NCI-H2081 treated with DMSO at 0.1 percent for 48 hours (cell line): ENCODE results near the gene ABHD15.

Experiments
- DNase-seq: peaks from one replicate; lab custom pipeline; 2025; lab: John Stamatoyannopoulos, UW

Gene ABHD15, protein sequence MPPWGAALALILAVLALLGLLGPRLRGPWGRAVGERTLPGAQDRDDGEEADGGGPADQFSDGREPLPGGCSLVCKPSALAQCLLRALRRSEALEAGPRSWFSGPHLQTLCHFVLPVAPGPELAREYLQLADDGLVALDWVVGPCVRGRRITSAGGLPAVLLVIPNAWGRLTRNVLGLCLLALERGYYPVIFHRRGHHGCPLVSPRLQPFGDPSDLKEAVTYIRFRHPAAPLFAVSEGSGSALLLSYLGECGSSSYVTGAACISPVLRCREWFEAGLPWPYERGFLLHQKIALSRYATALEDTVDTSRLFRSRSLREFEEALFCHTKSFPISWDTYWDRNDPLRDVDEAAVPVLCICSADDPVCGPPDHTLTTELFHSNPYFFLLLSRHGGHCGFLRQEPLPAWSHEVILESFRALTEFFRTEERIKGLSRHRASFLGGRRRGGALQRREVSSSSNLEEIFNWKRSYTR

DNA sequence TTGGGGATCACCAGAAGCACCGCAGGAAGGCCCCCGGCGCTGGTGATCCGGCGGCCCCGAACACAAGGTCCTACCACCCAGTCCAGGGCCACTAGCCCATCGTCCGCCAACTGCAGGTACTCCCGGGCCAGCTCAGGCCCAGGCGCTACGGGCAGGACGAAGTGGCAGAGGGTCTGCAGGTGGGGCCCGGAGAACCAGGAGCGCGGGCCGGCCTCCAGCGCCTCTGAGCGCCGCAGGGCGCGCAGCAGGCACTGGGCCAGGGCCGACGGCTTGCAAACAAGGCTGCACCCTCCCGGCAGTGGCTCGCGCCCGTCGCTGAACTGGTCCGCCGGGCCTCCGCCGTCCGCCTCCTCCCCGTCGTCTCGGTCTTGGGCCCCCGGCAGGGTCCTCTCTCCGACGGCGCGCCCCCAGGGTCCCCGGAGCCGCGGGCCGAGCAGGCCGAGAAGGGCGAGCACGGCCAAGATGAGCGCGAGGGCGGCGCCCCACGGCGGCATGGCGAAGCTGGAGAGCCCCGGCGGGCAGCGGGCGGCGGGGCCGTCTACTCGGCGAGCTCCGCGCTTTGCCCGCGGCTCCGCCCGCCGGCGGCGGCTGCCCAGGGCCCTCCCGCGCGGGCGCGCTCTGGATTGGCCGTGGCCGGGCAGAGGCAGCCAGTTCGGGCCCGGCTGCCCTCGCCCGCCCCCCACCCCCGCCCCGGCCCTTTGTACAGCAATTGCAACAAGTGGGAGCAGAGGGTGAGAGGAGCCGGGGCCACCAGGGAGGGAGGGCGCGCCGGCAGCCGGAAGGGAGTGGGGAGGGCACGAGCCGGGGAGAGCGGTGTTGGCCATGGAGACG lies at the start of gene ABHD15:
TSS of gene ABHD15 (minus strand) at position 565 of the 831 bp plus-strand sequence. CDS start at position 494, 71 bp downstream.
- DNase-seq: no peak

DNA sequence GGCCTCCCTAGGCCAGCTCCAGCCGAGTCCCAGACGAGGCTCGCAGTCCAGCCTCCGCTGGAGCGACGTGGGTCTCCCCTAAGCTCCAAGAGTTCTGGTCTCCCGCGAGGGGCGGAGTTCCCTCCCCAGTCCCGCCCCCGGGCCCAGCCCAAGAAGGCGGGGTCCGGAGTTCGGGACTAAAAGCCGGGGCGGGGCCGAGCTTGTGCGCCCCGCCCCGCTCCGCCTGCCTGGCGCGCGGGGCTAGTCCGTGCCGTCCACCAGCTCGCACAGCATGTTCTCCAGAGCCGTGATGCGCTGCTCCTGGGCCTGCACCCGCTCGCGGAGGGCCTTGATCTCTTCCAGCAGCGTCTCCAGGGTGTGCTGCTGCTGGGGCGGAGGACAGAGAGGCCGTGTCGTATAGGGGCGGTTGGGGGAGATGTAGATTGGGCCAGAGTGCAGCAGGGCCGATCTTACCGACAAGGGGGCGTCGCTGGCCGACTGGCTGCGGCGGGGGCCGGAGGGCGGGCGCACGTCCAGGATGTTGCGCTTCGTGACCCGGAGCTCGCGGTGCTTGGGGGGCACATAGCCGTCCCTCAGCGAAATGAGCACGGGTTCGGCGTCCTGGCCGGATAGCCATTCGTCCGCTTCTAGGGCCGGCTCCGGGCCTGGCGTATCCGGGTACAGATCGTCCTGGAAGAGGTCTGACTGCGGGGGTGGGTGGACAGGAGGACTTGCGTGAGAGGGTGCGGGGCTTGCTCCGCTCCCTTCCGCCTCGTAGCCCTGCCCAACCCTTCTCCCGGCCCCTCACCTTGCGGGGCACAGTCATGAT lies 48.9 kb upstream of the ABHD15 start:
- DNase-seq: peak; percentile 12

DNA sequence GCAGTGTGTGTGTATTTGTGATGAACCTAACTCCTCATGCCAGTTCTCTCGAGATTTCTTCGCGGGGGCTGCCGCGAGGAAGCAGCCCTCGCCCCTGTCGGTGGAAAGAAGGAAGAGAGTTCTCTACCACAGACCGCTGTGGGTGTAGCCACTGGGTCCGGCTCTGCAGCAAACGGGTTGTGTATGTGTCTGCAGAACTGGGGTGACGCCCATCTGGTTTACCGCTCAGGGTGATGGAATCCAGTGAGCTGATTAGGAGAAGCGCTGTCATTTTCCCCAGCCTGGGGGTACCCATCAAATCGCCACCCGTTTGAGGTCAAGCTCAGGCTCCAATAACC lies 48.2 kb upstream of the ABHD15 start:
- DNase-seq: no peak

DNA sequence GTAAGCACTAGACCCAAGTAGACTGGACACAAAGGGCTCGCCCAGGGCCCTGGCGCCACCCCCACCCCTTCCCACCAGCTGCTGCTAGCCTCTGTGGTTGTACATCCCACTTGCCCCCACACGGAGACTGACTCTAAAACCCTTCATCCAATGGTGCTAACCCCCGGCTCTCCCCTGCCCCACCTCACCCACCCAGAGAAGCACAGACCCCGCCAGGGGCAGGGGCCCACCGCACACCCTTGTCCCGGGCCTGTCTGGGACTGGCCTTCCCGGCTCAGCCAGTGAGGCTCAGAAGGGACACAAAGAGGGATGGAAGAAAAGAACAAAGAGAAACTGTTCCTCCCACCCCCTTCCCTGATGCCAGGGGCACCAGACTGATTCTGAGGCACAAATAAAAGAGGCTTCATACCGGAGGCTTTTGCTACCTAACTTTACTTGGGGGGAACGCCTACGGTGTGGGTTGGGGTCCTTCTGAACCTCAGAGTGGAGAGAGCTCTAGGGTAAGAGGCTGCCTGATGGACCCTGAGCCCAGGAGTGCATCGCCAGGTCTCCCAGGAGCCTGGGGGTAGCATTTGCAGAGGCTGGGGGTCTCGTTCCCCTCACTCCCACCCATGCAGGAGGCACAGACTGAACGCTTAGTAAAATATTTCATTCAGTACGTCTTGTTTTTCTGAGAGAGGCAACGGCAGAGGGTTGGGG lies 47.7 kb upstream of the ABHD15 start:
- no peak for DNase-seq

DNA sequence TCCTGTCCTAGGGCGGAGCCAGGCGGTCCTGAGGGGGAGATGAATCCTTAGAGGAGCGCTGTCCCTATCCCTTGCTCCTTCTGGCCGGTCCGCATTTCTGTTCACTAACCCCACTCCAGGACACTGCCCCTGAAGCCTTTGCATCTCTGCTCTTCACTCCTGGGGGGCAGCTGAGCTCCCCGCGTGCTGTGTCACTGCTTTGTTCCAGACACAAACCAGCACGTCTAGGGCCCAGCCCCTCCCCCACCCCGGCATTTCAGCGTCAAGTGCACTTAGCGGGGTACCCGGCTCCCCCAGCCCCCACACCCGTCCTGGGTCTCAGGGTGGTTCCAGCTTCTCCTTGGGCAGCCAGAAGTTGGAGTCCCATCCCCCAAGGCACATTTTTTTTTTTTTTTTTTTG lies 47.0 kb upstream of the ABHD15 start:
- no peak for DNase-seq

DNA sequence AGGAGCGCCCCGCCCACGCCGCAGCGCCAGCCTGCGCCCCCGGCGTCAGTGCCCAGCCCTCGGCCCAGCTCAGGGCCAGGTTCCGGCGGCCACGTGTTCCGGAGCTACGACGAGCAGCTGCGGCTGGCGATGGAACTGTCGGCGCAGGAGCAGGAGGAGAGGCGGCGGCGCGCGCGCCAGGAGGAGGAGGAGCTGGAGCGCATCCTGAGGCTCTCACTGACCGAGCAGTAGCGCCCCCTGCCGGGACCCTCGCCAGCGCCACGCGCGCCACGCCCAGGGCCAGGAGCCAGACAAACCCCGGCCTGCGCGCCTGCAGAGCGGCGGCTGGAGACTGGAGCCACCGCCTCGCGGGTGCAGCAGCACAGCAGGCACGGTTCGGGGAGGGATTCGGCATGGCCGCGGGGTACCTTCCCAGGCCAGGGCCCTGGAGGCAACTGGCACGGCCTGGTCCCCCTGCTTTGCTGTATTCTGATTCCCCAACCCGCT lies 46.6 kb upstream of the ABHD15 start:
- no peak for DNase-seq

DNA sequence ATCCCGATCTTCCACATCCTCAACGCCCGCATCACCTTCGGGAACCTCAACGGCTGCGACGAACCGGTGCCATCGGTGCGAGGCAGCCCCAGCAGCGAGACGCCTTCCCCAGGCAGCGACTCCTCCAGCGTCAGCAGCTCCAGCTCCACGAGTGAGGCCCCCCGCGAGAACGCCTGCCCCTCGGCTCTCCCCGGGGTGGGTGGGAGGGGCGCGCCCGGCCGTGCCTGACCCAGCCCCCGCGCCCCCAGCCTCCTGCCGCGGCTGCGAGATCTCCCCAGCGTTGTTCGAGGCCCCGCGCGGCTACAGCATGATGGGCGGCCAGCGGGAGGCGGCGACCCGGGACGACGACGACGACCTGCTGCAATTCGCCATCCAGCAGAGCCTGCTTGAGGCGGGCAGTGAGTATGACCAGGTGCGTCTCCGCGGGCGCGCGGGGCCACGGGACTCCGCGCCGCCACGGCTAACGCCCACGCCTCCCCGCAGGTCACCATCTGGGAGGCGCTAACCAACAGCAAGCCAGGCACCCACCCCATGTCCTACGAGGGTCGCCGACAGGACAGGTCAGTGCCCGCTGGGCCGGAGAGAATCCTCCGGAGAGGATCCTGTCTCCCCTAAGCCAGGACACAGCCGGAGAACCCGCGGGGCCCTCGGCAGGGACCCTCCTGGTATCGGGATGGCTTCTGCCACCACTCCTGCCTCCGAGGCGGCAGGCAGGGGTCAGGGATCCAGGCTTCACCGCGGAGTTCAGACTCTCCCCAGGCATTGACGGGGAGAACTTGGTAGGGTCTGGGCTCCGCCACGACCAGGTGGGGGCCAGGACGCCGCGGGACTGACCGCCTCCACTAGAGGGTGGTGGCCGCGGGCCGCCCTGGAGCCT lies 45.8 kb upstream of the ABHD15 start:
- no peak for DNase-seq

DNA sequence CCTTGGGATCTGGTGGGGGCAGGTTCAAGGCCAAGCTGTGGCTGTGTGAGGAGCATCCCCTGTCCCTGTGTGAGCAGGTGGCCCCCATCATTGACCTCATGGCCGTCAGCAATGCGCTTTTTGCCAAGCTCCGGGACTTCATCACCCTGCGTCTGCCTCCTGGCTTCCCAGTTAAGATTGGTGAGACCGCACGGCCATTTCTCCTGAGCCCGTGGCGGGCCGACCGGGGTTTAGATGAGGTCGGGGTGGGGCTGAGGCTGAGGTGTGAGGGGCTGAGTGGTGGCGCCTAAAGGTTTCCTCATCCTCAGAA lies 45.2 kb upstream of the ABHD15 start:
- DNase-seq: no peak

DNA sequence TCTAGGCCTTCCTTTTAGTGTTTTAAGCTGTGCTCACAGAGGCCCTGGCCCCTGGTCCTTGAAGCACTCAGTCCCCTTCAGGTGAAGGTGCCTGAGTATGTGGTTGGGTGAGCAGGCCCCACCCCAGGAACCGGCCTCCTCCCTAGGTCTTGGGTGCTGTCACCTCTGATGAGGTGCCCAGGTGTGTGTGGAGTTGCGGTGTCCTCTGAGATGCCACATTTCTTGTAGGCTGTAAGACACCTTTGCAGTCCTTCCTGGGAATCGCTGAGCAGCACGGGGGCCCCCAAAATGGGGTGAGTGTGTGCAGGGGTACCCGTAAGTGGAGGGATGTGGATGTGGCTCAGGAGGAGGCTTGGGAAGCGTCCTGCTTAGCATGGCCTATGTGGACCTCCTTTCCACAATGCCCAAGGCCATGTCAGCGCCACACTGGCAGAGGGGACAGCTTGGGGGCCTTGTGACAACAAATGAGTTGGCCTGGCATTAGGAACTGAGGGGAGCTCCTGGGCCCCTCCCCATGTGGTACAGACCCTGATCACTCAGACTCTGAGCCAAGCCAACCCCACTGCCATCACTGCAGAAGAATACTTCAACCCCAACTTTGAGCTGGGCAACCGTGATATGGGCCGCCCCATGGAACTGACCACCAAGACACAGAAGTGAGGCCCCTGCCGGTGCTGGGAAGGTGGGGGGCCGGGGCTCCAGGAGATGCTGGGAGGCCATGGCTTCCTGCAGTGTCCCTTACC lies 44.7 kb upstream of the ABHD15 start:
- DNase-seq: no peak

DNA sequence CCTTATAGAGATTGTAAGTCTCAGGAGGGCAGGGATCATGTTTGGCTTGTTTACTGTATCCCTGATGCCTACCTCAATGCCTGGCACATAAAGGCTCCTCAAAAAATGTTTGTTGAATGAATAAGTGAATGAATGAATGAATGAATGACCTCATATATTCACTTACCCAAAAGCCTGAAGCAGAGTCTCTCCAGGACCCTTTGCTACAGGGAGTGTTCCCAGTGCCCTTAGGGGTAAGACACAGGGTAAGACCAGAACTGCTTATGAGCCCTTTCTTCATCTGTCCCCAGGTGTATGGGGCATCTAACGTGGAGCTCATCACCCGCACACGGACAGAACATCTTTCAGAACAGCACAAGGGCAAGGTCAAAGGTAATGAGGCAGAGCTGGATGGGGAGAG lies 43.6 kb upstream of the ABHD15 start:
- DNase-seq: no peak

DNA sequence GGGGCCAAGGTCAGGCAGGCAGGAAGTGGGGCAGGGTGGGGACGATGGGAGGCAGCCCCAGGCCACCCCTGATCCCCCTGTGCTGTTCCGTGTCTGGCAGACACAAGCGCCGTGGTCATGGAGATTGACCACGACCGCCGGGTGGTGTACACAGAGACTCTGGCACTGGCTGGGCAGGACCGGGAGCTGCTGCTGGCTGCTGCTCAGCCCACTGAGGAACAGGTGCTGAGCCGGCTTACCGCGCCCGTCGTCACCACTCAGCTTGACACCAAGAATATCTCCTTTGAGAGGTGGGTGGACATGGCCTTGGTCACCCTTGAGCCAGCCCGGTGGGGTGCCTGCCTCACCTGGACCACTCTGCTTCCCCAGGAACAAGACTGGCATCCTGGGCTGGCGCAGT lies 42.1 kb upstream of the ABHD15 start:
- DNase-seq: no peak

DNA sequence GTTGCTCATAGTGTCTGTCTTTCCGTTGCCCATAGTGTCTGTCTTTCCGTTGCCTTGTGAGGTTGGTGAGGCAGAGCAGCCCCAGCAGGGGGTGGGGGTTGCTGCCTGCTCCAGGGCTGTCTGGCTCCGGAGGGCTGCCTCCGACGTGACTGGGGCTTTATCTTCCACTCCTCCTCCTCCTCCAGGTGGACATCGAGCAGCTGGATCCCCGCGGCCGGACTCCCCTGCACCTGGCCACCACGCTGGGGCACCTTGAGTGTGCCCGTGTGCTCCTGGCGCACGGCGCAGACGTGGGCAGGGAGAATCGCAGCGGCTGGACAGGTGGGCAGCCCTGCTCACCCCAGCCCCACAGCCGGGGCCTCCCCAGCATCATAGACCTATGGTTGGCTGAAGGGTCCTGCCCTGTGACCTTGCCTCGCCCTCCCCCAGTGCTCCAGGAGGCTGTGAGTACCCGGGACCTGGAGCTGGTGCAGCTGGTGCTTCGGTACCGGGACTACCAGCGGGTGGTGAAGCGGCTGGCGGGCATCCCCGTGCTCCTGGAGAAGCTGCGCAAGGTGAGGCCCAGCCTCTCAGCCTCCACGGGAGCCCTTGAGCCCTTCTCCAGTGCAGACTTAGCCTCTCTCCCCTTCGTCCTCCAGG lies 40.8 kb upstream of the ABHD15 start:
- no peak for DNase-seq

DNA sequence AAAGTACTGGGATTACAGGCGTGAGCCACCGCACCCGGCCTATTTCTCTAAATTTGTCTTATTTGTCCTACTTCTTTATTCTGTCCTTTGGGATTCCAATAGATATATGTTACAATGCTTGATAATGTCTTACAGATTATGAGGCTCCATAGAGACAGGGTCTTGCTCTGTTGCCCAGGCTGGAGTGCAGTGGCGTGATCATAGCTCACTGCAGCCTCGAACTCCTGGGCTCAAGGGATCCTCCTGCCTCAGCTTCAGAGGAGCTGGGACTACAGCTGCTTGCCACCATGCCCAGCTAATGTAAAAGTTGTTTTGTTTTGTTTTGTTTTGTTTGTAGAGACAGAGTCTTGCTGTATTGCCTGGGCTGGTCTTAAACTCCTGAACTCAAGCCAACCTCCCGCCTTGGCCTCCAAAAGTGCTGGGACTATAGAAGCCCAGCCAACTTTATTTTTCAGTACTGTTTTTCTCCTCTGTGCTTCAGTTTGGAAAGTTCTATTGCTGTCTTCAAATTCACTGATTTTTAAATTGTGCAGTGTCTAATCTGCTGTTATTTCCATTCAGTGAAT lies 36.4 kb upstream of the ABHD15 start:
- DNase-seq: no peak

DNA sequence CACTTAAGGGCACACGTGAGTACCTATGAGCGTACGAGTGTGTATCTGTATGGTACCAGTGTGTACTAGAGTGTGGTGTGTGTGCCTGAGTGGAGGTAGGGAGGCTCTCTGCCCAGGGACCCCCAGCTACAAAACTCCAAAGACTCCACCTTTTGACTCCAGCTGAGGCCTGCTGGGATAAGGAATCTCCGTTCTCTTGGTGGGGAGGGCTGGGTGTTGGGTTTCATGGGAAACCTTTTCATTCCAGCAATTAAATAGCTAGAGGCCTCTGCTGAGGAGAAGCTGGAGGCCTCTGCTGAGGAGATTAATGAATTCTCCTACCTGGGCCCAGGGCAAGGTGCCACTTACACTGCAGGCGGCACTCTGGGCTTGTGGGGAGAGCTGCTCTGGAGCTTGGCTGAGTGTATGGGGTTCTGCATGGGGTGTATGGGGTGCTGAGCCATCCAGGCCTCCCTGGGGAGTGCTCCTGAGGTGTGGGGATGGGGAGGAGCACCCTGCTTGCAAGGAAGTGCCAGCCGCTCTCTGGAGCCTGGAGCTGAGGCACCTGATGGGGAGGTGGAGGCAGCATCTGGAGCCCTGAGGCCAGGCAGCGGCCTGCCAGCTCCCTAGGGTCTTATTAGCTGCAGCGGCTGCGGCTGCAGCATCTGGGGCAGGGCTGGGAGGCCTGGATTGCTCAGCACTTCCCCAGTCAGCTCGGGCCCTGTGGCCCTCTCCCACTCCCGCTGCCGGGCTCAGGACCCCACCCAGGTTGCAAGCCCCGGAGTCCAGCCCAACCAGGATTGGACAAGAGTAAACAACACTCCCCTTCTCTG lies 30.7 kb upstream of the ABHD15 start:
- no peak for DNase-seq

DNA sequence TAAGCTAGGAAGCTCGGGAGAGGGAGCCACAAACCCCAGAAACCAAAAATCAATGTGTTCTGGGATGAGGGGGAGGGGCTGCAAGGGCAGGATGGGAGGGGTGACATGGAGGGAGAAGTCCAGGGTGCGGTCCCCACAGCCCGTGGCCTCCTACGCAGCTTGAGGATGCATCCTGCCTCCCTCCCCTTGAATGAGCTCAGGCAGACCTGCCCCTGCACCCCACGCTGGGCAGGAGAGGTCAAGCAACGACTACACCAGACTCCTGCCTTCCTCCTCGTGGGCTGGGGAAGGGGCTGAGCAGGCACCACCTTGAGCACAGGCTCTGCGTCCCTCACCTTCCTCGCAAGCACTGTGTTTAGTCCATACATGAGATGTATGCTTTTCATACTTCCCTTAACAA lies 30.0 kb upstream of the ABHD15 start:
- DNase-seq: no peak

DNA sequence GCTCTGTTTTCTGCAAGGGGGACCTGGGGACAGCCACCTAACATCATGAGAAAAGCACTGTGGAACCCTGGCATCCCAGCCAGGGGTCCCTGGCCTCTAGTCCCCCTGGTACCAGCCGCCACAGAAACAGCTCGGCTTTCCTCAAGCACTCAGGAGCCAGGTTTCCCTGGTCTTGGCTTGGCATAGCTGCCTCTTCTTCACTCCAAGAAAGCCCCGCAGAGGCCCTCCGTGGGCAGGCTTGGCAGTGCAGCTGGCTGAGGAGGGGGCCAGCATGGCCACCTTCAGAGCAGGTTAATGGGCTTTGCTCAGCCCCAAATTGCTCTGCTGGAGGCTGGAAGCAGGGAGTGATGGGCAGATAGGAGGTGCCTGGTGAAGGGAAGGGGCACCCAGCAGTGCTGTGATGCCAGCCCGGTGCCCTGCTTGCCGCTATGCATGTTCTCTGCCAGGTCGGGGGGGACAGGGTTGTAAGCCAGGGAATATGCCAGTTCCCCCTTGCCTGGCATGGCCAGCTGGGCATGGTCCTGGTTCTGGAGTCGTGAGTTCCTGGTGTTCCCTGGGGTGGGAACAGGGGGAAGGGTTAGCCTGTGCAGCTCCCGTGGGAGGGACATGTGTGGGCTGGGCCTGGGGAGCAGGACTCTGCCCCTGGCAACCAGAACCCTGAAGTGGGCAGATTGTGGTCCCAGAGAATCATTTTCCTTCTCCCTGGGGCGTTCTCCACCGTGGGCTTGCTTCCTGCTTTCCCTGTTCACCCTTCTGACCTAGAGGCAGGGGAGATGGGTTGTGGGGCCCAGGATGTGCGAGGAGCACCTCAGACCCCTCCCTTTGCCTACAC lies 29.3 kb upstream of the ABHD15 start:
- DNase-seq: no peak

DNA sequence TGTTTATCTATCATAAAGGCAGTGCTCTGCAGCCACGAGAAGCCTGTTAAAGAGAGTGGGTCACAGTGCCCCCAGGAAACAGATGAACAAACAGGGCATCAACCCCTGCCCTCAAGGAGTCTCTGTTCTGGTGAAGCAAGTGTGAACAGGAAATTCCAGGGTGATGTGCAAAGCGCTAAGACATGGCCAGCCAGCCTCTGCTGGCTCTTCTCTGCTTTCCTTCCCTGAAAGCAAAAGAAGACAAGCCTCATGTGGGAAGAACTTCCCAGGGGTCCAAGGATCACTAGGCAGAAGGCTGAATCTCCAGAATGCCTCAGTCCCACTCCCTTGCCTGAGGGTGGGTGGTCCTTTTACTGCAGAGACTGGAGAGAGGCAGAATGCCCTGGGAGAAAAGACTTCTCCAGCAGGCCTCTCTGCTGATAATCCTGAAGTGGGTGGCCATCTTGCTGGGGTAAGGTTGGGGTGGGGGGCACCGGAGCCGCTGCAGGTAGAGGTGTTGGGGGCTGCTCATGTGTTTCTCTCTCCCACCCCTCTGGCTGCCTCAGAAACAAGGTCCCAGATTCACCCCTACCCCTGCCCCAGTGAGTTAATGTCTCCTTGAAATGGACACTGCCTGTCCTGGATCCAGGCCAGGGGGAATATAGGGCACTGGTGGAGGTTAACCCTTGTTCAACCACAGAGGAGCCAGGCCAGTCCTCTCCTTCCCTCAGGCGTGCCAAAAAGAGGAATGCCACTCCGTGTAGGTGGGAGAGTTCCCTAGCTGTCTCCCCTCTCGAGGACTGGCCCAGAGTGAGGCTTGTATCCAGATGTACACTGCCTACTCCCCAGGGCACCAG lies 28.5 kb upstream of the ABHD15 start:
- DNase-seq: no peak
